Measurements from ENCODE around the gene RECQL5.

The RECQL5 gene

DNA sequence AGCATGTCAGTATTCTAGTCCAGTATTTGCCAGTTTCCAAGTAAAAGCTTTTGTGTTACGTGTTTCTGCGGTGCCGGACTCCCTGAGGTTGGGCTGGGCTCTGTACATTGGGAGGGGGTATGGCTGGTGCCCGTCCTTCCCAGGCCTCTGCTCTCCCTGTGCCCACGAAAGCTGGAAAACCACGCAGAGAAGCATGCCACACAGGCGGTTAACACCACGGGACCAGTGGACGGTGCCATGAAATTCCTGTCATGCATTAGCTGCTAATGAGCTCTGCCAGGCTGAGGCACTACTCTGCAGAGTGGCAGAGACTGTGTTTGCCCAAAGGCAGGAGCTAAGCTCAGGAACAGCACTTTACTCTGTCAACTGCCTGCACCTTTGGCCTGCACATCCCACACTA lies 25.6 kb downstream of the RECQL5 start:
- no peak overlapping the region for H3K4me3 ChIP-seq (ENCODE audit: low read depth, low read length)
- H3K36me3 ChIP-seq (ENCODE audit: control insufficient read depth in 2 of 2, insufficient read depth in 1 of 2, low read length in 2 of 2) = peaks cover 9 to 66% of the 10 kb centered on the region in 2 experiments; a peak in 2 of 3 replicates
- TF ChIP-seq ZNF610 (tag by site-specific recombination; IDR thresholded peaks at IDR 0.05; ENCODE audit: borderline replicate concordance) (no peak), ZEB2 (tag by site-specific recombination; IDR thresholded peaks at IDR 0.05) (no peak), ZNF311 (tag by site-specific recombination; IDR thresholded peaks at IDR 0.05; ENCODE audit: borderline replicate concordance) (no peak), ZNF366 (tag by site-specific recombination; conservative IDR thresholded peaks at IDR 0.05) (no peak), ZNF175 (tag by site-specific recombination; IDR thresholded peaks at IDR 0.05) (no peak), ZBTB7A (tag by site-specific recombination; IDR thresholded peaks at IDR 0.05; ENCODE audit: low read depth) (no peak)
- ChIA-PET POLR2A (interaction anchor here (0.7 to 1.3 kb wide), 4 partner anchors 12 to 139 kb away, joined by 3 to 5 read pairs (median 4); no protein-coding TSS in a partner anchor), CTCF (interaction anchor here (0.6 to 22.8 kb wide), 6 partner anchors 10 to 109 kb away, joined by 3 to 410 read pairs (median 6); partner anchors contain the start of gene SMIM5)
- H3K27ac ChIP-seq (ENCODE audit: extremely low read depth, low read depth, low read length) = no peak overlapping the region
- no peaks in the 10 kb centered on the region for H3K9me3 ChIP-seq (ENCODE audit: control insufficient read depth, insufficient read depth, low read depth, low read length)
- H3K4me1 ChIP-seq (ENCODE audit: control insufficient read depth, insufficient read depth, low read length) = no peaks in the 10 kb centered on the region

DNA sequence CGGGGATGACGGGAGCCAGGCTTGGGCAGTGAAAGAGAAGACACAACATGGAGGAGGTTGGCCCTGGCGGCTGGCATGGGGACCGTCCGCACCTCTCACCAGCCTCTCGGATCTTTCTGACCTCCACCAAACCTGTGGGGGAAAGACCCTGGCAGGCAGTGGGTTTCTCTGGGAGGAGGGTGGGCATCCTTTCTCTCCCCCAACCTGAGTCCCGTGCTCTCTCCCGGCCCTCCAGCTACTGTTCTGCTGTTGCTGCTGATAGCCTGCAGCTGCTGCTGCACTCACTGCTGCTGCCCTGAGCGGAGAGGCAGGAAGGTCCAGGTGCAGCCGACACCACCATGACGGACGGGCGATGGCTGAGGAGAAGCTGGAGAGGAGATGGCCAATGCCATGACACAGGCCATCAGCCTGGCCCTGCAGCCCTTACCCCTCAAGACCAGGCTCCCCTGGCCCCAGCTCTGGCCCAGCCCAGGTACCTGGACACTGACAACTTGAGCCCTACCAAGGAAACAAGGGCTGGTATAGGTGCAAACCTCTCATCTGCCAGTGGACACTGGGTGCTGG lies 26.3 kb downstream of the RECQL5 start:
- Histone ChIP-seq H3K4me3 (ENCODE audit: low read depth, low read length) (no peak overlapping the region), H3K4me1 (ENCODE audit: control insufficient read depth, insufficient read depth, low read length) (no peaks in the 10 kb centered on the region), H3K36me3 (ENCODE audit: control insufficient read depth in 2 of 2, insufficient read depth in 1 of 2, low read length in 2 of 2) (peaks cover 9 to 67% of the 10 kb centered on the region in 2 experiments; a peak in 2 of 3 replicates), H3K27ac (ENCODE audit: extremely low read depth, low read depth, low read length) (no peak overlapping the region), H3K9me3 (ENCODE audit: control insufficient read depth, insufficient read depth, low read depth, low read length) (no peaks in the 10 kb centered on the region)
- ChIA-PET POLR2A (interaction anchor here (1.2 to 1.3 kb wide), 2 partner anchors 13 to 139 kb away, joined by 4 to 5 read pairs; no protein-coding TSS in a partner anchor), CTCF (interaction anchor here (0.6 to 22.8 kb wide), 5 partner anchors 9 to 107 kb away, joined by 3 to 410 read pairs (median 7); partner anchors contain the start of gene SMIM5)
- TF ChIP-seq OSR2 (tag by site-specific recombination; IDR thresholded peaks at IDR 0.05) = no peak
- TF ChIP-seq, protein P1, sequence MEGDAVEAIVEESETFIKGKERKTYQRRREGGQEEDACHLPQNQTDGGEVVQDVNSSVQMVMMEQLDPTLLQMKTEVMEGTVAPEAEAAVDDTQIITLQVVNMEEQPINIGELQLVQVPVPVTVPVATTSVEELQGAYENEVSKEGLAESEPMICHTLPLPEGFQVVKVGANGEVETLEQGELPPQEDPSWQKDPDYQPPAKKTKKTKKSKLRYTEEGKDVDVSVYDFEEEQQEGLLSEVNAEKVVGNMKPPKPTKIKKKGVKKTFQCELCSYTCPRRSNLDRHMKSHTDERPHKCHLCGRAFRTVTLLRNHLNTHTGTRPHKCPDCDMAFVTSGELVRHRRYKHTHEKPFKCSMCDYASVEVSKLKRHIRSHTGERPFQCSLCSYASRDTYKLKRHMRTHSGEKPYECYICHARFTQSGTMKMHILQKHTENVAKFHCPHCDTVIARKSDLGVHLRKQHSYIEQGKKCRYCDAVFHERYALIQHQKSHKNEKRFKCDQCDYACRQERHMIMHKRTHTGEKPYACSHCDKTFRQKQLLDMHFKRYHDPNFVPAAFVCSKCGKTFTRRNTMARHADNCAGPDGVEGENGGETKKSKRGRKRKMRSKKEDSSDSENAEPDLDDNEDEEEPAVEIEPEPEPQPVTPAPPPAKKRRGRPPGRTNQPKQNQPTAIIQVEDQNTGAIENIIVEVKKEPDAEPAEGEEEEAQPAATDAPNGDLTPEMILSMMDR (tag by site-specific recombination; IDR thresholded peaks at IDR 0.05) = no peak

DNA sequence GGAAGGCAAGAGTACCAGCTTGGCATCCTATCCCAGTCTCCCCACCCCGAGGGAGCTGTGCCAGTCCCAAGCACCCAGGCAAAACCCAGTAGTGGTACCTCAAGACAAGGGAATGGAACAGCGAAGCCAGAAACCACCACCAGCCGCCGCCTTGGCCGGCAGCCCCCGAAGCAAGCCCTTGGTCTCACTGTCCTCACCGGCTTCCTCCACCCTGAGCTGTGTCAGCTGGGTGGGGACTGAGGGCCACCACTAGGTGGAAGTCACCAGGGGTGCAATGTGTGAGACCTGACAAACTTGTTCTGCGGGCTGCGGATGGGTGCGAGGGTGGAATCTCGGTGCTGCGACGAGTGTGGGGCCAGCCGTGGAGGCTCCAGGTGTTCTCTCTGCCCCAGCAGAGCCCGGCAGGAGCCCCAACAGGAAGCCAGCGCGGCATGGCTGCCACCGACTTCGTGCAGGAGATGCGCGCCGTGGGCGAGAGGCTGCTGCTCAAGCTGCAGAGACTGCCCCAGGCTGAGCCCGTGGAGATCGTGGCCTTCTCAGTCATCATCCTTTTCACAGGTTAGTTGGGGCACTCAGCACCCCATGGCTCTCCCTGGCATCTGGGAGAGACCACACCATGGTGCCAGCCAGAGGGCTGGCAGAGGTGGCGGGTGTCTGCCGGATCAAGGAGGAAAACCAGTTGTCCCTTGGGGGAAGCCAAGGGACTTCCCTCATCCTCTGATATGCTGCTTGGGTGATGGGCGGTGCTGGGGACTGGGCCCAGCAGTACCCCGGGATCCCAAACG lies 27.0 kb downstream of the RECQL5 start:
- H3K36me3 ChIP-seq (ENCODE audit: control insufficient read depth in 2 of 2, insufficient read depth in 1 of 2, low read length in 2 of 2) = peaks cover 9 to 60% of the 10 kb centered on the region in 2 experiments; a peak in 2 of 3 replicates
- H3K27ac ChIP-seq (ENCODE audit: extremely low read depth, low read depth, low read length) = no peak overlapping the region
- CTCF ChIA-PET = interaction anchor here (0.6 to 22.8 kb wide), 5 partner anchors 8 to 108 kb away, joined by 3 to 410 read pairs (median 7); partner anchors contain the start of gene SMIM5
- H3K9me3 ChIP-seq (ENCODE audit: control insufficient read depth, insufficient read depth, low read depth, low read length) = no peaks in the 10 kb centered on the region
- POLR2A ChIA-PET = no interaction called here
- TF ChIP-seq ZNF404 (tag by site-specific recombination; IDR thresholded peaks at IDR 0.05) (no peak), ZNF514 (tag by site-specific recombination; IDR thresholded peaks at IDR 0.05) (no peak), REPIN1 (tag by site-specific recombination; IDR thresholded peaks at IDR 0.05; ENCODE audit: low read depth) (no peak), ZNF157 (tag by site-specific recombination; IDR thresholded peaks at IDR 0.05) (no peak), ZXDB (tag by site-specific recombination; IDR thresholded peaks at IDR 0.05) (no peak), ZNF426 (tag by site-specific recombination; IDR thresholded peaks at IDR 0.05) (no peak), ZSCAN30 (tag by site-specific recombination; IDR thresholded peaks at IDR 0.05) (no peak), GLIS1 (tag by site-specific recombination; IDR thresholded peaks at IDR 0.05) (no peak), ZNF391 (tag by site-specific recombination; IDR thresholded peaks at IDR 0.05; ENCODE audit: borderline replicate concordance, low read depth) (no peak), ZNF202 (tag by site-specific recombination; IDR thresholded peaks at IDR 0.05; ENCODE audit: borderline replicate concordance) (no peak)
- TF ChIP-seq, protein P2, sequence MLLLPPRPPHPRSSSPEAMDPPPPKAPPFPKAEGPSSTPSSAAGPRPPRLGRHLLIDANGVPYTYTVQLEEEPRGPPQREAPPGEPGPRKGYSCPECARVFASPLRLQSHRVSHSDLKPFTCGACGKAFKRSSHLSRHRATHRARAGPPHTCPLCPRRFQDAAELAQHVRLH (tag by site-specific recombination; IDR thresholded peaks at IDR 0.05) = no peak
- TF ChIP-seq, protein P3, sequence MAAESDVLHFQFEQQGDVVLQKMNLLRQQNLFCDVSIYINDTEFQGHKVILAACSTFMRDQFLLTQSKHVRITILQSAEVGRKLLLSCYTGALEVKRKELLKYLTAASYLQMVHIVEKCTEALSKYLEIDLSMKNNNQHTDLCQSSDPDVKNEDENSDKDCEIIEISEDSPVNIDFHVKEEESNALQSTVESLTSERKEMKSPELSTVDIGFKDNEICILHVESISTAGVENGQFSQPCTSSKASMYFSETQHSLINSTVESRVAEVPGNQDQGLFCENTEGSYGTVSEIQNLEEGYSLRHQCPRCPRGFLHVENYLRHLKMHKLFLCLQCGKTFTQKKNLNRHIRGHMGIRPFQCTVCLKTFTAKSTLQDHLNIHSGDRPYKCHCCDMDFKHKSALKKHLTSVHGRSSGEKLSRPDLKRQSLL (tag by site-specific recombination; IDR thresholded peaks at IDR 0.05) = no peak
- H3K4me3 ChIP-seq (ENCODE audit: low read depth, low read length) = no peak overlapping the region
- no peaks in the 10 kb centered on the region for H3K4me1 ChIP-seq (ENCODE audit: control insufficient read depth, insufficient read depth, low read length)
